H1 (cell line): ENCODE results near the gene LRWD1. TPM values are rescaled to one million over a fixed set of nuclear protein-coding genes. Genes with fewer than 3 reads are reported as not detected.

Source experiments
- CHD2 ChIP-seq: IDR thresholded peaks from 2 replicates; pipeline ENCODE4 v1.6.1; 2012; ENCODE audit warnings: low read length, improper control_type of control experiment
- KDM1A ChIP-seq: fragments of 200-600, 300-600 bp; sonication (generic); IDR thresholded peaks from 2 replicates; pipeline ENCODE4 v1.7.1; 2016; ENCODE audit warnings: mild to moderate bottlenecking, low read length, borderline replicate concordance
- polyA plus RNA-seq, 7 experiments: library from polyadenylated mRNA; depleted of rRNA in 3 of 7; stranded (reverse) in 5 of 7; unstranded in 2 of 7; fragments of >200 nt in 5 of 7; fragments of 200-250 nt in 2 of 7; gene quantifications; 1 replicate in 5 of 7; 2 replicates in 1 of 7; 4 replicates in 1 of 7; pipeline versions ENCODE4 v1.2.1 to v1.2.3, GENCODE V29; 2011 to 2013; ENCODE audit warnings: missing spikeins in 2 of 7, mixed read lengths in 2 of 7
- total RNA-seq: library from RNA; stranded (reverse); fragmentation: NEBNext Ultra II Directional; extraction: Animal tissue kit (Norgen Biotek cat#: 25700); gene quantifications from 2 replicates; pipeline ENCODE4 v1.2.1, GENCODE V29; 2021

The LRWD1 gene
- total and polyA plus RNA-seq, 2 of the 8 experiments (the other 6 are each of a cell fraction or from before 2014, with no cell fraction given): 23.4 to 26.8 TPM

DNA sequence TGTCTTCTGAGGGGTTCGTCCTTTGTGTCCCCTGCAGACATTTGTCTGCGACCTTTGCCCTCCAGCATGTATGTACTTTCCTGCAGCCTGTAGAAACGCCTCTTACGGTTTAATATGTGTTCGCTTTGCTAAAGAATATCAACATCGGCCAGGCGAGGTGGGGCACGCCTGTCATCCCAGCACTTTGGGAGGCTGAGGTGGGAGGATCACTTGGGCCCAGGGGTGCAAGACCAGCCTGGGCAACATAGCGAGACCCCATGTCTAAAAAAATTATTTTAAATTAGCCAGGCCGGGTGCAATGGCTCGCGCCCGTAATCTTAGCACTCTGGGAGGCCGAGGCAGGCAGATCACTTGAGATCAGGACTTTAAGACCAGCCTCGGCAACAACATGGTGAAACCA lies 15.6 kb upstream of the LRWD1 start (continued):
- TF ChIP-seq KDM1A (no peak), CHD2 (no peak)
